HUES48 (cell line): ENCODE results near the gene SORT1.

Experiments used
- H3K27ac ChIP-seq: one replicate; pipeline ENCODE4 v1.7.0; 2013; ENCODE audit warnings: low read depth, low read length, inconsistent platforms
- H3K27me3 ChIP-seq: 2 replicates; pipeline ENCODE4 v1.6.1; 2013; ENCODE audit warnings: mild to moderate bottlenecking, low read length; ENCODE audit not compliant: control insufficient read depth, insufficient read depth
- H3K36me3 ChIP-seq: 2 replicates; pipeline ENCODE4 v1.6.1; 2013; ENCODE audit warnings: low read length; ENCODE audit not compliant: control insufficient read depth, insufficient read depth
- H3K4me1 ChIP-seq: 2 replicates; pipeline ENCODE4 v1.6.1; 2013; ENCODE audit warnings: mild to moderate bottlenecking, low read length; ENCODE audit not compliant: control insufficient read depth, insufficient read depth
- H3K4me3 ChIP-seq: 2 replicates; pipeline ENCODE4 v1.5.1; 2013; ENCODE audit warnings: mild to moderate bottlenecking, low read depth, low read length
- H3K9ac ChIP-seq: 2 replicates; pipeline ENCODE4 v1.6.1; 2013; ENCODE audit warnings: mild to moderate bottlenecking, low read depth, low read length, moderate library complexity
- H3K9me3 ChIP-seq: 2 replicates; pipeline ENCODE4 v1.6.1; 2013; ENCODE audit warnings: low read length; ENCODE audit not compliant: control insufficient read depth, insufficient read depth

Gene SORT1

DNA sequence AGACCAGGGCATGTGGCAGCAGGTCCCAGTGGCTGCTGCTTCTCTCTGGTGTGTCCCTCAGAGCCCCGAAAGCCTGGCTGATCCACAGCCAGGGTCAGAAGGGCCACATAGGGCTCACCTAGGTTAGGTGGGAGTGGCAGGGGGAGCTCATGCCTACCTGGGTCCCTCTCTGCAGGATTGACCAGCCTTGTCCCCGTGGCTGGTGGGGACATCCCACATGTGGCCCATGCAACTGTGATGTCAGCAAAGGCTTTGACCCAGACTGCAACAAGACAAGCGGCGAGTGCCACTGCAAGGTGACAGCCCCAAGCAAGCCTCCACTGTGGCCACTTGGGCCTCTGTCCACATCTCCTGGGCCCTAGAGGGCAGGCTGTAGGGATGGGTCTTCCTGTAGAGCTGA, 132.7 kb downstream of the SORT1 start:
- Histone ChIP-seq H3K36me3 (peaks cover 63% of the 10 kb centered on the region), H3K9me3 (no peaks in the 10 kb centered on the region), H3K27me3 (no peaks in the 10 kb centered on the region), H3K27ac (no peak overlapping the region), H3K4me1 (peaks cover 5% of the 10 kb centered on the region; the same call in 1 of the 2 replicates), H3K9ac (no peak overlapping the region), H3K4me3 (no peak overlapping the region)

DNA sequence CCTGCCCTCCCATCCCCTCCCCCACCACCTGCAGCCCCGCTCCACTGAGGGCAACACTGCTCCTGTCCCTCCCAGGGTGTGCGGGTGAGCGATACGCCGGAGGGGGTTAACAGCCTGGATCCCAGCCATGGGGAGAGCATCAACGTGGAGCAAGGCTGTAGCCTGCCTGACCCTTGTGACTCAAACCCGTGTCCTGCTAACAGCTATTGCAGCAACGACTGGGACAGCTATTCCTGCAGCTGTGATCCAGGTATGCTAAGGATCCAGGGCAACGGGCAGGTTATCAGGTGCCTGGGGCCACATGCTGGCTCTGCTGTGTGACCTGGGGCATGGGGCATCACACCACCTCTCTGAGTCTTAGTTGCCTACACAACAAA, 133.4 kb downstream of the SORT1 start:
- Histone ChIP-seq H3K9ac (no peak overlapping the region), H3K36me3 (peaks cover 58% of the 10 kb centered on the region), H3K4me3 (no peak overlapping the region), H3K4me1 (peaks cover 7% of the 10 kb centered on the region), H3K9me3 (no peaks in the 10 kb centered on the region), H3K27me3 (no peaks in the 10 kb centered on the region), H3K27ac (no peak overlapping the region)

DNA sequence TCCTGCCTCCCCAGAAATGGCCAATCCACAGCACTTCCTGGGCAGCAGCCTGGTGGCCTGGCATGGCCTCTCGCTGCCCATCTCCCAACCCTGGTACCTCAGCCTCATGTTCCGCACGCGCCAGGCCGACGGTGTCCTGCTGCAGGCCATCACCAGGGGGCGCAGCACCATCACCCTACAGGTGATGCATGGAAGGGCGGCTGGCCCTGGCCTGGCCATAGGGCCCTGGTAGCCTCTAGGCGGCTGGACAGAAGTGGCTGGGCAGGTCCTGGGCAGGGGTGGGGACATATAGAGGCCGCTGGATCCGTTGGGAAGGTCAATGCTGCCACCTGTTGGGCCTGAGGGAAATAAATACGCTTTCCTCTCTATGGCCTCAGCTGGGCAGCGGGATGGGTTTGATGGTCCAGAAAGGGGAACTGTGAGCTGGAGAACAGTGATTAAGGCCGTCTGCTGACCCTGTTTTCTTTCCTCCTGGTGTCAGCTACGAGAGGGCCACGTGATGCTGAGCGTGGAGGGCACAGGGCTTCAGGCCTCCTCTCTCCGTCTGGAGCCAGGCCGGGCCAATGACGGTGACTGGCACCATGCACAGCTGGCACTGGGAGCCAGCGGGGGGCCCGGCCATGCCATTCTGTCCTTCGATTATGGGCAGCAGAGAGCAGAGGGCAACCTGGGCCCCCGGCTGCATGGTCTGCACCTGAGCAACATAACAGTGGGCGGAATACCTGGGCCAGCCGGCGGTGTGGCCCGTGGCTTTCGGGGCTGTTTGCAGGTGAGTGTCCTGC, 133.9 kb downstream of the SORT1 start:
- H3K36me3 ChIP-seq = peaks cover 57% of the 10 kb centered on the region
- no peak overlapping the region for H3K27ac ChIP-seq
- H3K9me3 ChIP-seq = no peaks in the 10 kb centered on the region
- H3K27me3 ChIP-seq = no peaks in the 10 kb centered on the region
- H3K9ac ChIP-seq = no peak overlapping the region
- no peak overlapping the region for H3K4me3 ChIP-seq
- H3K4me1 ChIP-seq = peaks cover 7% of the 10 kb centered on the region

DNA sequence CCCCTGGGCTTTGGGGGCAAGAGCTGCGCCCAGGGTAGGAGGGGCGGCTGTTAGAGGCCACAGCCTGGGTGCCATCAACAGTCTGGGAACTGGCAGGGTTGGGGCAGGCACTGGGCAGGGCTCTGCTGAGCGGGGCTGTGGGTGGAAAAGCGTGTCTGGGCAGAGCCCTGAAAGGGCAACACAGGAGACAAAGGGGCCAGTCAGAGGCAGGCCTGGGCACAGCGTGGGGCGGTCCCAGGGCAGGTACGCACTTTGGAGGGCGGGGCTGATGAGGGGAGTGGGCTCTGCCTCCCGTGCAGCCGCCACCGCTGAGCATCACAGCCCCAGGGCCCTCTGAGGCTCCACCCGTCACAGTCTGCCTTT, 134.5 kb downstream of the SORT1 start:
- H3K27ac ChIP-seq = no peak overlapping the region
- peaks cover 52% of the 10 kb centered on the region for H3K36me3 ChIP-seq
- no peaks in the 10 kb centered on the region for H3K27me3 ChIP-seq
- no peak overlapping the region; the same call in 1 of the 2 replicates for H3K9ac ChIP-seq
- no peak overlapping the region for H3K4me3 ChIP-seq
- H3K9me3 ChIP-seq = no peaks in the 10 kb centered on the region
- peaks cover 7% of the 10 kb centered on the region for H3K4me1 ChIP-seq

DNA sequence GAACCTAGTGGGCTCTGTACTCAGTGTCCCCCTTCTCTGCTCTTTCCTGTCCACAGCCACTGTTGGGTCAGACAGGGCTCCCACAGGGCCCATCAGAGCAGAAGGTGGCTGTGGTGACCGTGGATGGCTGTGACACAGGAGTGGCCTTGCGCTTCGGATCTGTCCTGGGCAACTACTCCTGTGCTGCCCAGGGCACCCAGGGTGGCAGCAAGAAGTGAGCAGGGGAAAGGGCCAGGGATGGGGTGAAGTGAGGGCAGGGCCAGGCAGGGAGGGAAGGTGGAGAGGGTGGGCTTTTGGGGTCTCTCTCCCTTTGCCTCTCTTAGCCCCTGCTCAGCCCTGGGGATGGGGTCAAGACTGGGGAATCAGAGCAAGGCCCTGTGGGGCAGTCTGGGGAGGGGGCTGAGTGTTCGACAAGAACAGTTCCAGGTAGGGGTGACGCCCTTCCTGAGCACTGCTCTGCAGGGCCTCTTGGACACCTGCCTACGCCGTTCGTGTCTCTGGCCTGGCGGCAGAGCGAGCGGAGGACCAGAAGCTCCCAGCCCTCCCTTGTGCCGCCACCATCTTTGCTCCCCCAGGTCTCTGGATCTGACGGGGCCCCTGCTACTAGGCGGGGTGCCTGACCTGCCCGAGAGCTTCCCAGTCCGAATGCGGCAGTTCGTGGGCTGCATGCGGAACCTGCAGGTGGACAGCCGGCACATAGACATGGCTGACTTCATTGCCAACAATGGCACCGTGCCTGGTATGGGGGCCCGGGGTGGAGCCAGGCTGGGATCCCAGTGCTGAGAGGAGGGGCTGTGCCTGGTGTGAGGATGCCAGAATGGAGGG, 135.3 kb downstream of the SORT1 start:
- Histone ChIP-seq H3K4me3 (no peak overlapping the region), H3K9ac (no peak overlapping the region), H3K4me1 (peaks cover 7% of the 10 kb centered on the region), H3K27me3 (no peaks in the 10 kb centered on the region), H3K36me3 (peaks cover 44% of the 10 kb centered on the region), H3K27ac (no peak overlapping the region), H3K9me3 (no peaks in the 10 kb centered on the region)

DNA sequence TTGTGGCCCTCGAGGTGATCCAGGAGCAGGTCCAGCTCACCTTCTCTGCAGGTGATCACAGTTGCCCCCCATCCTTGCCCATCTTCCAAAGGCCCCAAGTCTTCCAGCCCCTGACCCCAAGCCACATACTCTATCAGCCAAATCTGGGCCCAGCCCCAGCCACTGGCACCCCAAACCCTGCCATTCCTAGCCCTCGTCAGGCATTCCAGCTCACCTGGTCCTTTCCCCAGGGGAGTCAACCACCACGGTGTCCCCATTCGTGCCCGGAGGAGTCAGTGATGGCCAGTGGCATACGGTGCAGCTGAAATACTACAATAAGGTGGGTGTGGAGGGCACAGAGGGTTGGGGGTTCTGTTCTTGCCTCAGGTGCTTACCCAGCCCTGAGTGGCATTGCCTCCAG, 136.1 kb downstream of the SORT1 start:
- H3K36me3 ChIP-seq = peaks cover 39% of the 10 kb centered on the region
- peaks cover 7% of the 10 kb centered on the region for H3K4me1 ChIP-seq
- no peak overlapping the region for H3K4me3 ChIP-seq
- no peaks in the 10 kb centered on the region for H3K9me3 ChIP-seq
- H3K9ac ChIP-seq = no peak overlapping the region
- no peak overlapping the region for H3K27ac ChIP-seq
- H3K27me3 ChIP-seq = no peaks in the 10 kb centered on the region

DNA sequence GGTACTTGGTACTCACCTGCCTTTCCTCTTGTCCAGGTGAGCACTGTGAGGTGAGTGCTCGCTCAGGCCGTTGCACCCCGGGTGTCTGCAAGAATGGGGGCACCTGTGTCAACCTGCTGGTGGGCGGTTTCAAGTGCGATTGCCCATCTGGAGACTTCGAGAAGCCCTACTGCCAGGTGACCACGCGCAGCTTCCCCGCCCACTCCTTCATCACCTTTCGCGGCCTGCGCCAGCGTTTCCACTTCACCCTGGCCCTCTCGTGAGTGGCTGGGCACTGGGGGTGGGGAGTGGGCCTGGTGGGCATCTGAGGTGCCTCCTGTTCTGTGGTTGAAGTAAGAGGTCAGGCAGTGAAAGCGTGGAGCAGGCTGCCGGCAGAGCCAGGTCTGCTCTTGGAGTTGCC, 136.7 kb downstream of the SORT1 start:
- Histone ChIP-seq H3K4me3 (no peak overlapping the region), H3K9me3 (no peaks in the 10 kb centered on the region), H3K27ac (no peak overlapping the region)

DNA sequence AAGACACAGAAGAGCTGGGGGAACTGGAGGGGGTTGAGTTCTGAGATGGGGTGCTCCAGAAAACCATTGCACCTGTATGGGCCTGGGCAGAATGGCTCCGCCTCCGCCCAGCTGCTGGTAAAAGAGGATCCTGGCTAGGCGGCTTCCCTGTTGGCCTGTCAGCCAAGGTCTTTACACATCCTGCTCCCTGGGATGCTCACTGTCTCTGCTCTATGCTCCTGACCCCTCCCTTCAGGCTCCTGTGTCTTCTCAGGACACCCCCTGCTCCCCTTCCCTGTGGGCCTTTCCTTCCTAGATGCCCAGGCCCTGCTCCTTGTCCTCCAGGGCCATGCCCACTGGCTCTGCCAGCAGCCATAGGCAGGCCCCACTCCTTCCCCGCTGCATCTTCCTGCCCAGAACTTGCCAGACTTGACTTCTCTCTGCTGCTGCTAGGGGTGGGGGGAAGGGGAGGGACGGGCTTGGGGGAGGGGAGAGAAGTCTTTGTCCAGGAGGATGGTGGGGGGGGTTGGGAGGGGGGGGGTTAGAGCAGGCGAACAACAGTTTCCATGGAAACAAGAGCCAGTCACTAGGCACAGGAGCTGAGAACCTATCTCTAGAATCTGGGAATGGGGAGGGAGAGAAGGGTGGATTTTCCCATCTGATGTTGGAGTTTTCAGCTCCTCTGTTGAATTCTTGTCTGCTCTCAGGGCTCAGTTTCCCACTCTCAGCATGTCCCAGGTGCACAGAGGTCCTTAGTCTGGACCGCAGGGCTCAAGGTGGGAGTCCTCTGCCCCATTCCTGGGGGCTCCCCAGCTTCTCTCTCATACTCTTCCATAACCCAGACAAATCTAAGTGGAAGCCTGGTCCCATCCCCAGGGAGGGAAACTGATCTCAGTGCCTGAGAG, 137.8 kb downstream of the SORT1 start:
- H3K27me3 ChIP-seq = no peaks in the 10 kb centered on the region
- H3K4me1 ChIP-seq = peaks cover 15% of the 10 kb centered on the region
- peak overlapping the region; percentile 39 for H3K27ac ChIP-seq
- H3K9ac ChIP-seq = no peak overlapping the region
- no peak overlapping the region for H3K4me3 ChIP-seq
- H3K9me3 ChIP-seq = no peaks in the 10 kb centered on the region
- peaks cover 25% of the 10 kb centered on the region for H3K36me3 ChIP-seq

More for the DNA sequence above, 136.7 kb downstream of the SORT1 start:
- H3K27me3 ChIP-seq = no peaks in the 10 kb centered on the region
- H3K36me3 ChIP-seq = peaks cover 36% of the 10 kb centered on the region
- H3K9ac ChIP-seq = no peak overlapping the region
- H3K4me1 ChIP-seq = peaks cover 7% of the 10 kb centered on the region
